Choroid plexus epithelial cell (primary cell): ENCODE measurements around the gene ESPL1.

ENCODE experiments used
- DNase-seq: peaks from one replicate; pipeline ENCODE4 v3.0.0-alpha.2; 2010; ENCODE audit warnings: low read depth
- H3K4me3 ChIP-seq: 2 replicates; pipeline ENCODE4 v1.5.1; 2011; ENCODE audit warnings: low read depth, mild to moderate bottlenecking, control low read depth, low read length, moderate library complexity
- CTCF ChIP-seq: conservative IDR thresholded peaks from 2 replicates; pipeline ENCODE4 v1.5.1; 2011; ENCODE audit warnings: low read depth, mild to moderate bottlenecking, control low read depth, inconsistent platforms, low read length, moderate library complexity

Gene ESPL1

GRCh38 chr12:53239643-53240258 lies 28.3 kb upstream of the ESPL1 start:
- no peak for TF ChIP-seq CTCF

GRCh38 chr12:53241623-53242412 lies 26.3 kb upstream of the ESPL1 start:
- DNase-seq = no peak
- no peak overlapping the region for H3K4me3 ChIP-seq
- no peak for TF ChIP-seq CTCF

More at GRCh38 chr12:53239643-53240258, 28.3 kb upstream of the ESPL1 start:
- H3K4me3 ChIP-seq = no peak overlapping the region
- no peak for DNase-seq

- DNase-seq = no peak
- H3K4me3 ChIP-seq = no peak overlapping the region
- TF ChIP-seq CTCF = no peak
Observed at GRCh38 chr12:53244337-53244736, 23.8 kb upstream of the ESPL1 start.

- no peak overlapping the region for H3K4me3 ChIP-seq
- no peak for DNase-seq
- no peak for TF ChIP-seq CTCF
Observed at GRCh38 chr12:53245286-53245685, 22.8 kb upstream of the ESPL1 start.

- H3K4me3 ChIP-seq = peak overlapping the region; percentile 90
- TF ChIP-seq CTCF = peak; percentile 51
- peak; percentile 61 for DNase-seq
Observed at GRCh38 chr12:53251477-53252348, 16.4 kb upstream of the ESPL1 start.

- peak; percentile 24 for DNase-seq
- no peak for TF ChIP-seq CTCF
- H3K4me3 ChIP-seq = peak overlapping the region; percentile 90
Observed at GRCh38 chr12:53252349-53252916, 15.7 kb upstream of the ESPL1 start.
